ENCODE data around the gene MIPOL1. TPM values are rescaled to one million over a fixed set of nuclear protein-coding genes. Genes with fewer than 3 reads are reported as not detected.

The MIPOL1 gene
- total RNA-seq, 6 experiments from 2014 or later, result 6.5 to 7.7 (median 6.8) TPM

- peaks cover 26% of the 10 kb centered on the region for H3K4me1 Mint-ChIP-seq (ENCODE audit: low read depth)
- H3K27ac Mint-ChIP-seq, result no peak overlapping the region
- peaks cover 6% of the 10 kb centered on the region for H3K27me3 Mint-ChIP-seq (ENCODE audit: insufficient read depth)
- no peak overlapping the region for H3K4me3 Mint-ChIP-seq
- TF ChIP-seq CTCF (IDR thresholded peaks at IDR 0.05), result no peak
- H3K36me3 Mint-ChIP-seq (ENCODE audit: low read depth), result no peaks in the 10 kb centered on the region
- no peak for DNase-seq
- H3K9me3 Mint-ChIP-seq, result no peaks in the 10 kb centered on the region
These were observed 373.7 kb downstream of the MIPOL1 start for GRCh38 chr14:37571391-37571790.

GRCh38 chr14:37573356-37573755 lies 375.6 kb downstream of the MIPOL1 start:
- H3K9me3 Mint-ChIP-seq, result no peaks in the 10 kb centered on the region
- TF ChIP-seq CTCF (IDR thresholded peaks at IDR 0.05), result no peak
- peaks cover 8% of the 10 kb centered on the region for H3K27me3 Mint-ChIP-seq (ENCODE audit: insufficient read depth)
- H3K4me1 Mint-ChIP-seq (ENCODE audit: low read depth), result peaks cover 21% of the 10 kb centered on the region
- DNase-seq, result peak; percentile 18
- no peaks in the 10 kb centered on the region for H3K36me3 Mint-ChIP-seq (ENCODE audit: low read depth)
- H3K4me3 Mint-ChIP-seq, result no peak overlapping the region
- H3K27ac Mint-ChIP-seq, result no peak overlapping the region

- H3K27me3 Mint-ChIP-seq (ENCODE audit: insufficient read depth), result peaks cover 12% of the 10 kb centered on the region
- no peak for TF ChIP-seq CTCF (IDR thresholded peaks at IDR 0.05)
- H3K36me3 Mint-ChIP-seq (ENCODE audit: low read depth), result no peaks in the 10 kb centered on the region
- no peaks in the 10 kb centered on the region for H3K9me3 Mint-ChIP-seq
- no peak for DNase-seq
- peaks cover 16% of the 10 kb centered on the region; the same call in 1 of the 2 replicates for H3K4me1 Mint-ChIP-seq (ENCODE audit: low read depth)
- no peak overlapping the region for H3K4me3 Mint-ChIP-seq
- no peak overlapping the region for H3K27ac Mint-ChIP-seq
These were observed 381.5 kb downstream of the MIPOL1 start for GRCh38 chr14:37579274-37579673.

- no peak overlapping the region for H3K27ac Mint-ChIP-seq
- no peaks in the 10 kb centered on the region for H3K9me3 Mint-ChIP-seq
- H3K4me3 Mint-ChIP-seq, result no peak overlapping the region
- H3K4me1 Mint-ChIP-seq (ENCODE audit: low read depth), result peaks cover 16% of the 10 kb centered on the region; the same call in 1 of the 2 replicates
- H3K27me3 Mint-ChIP-seq (ENCODE audit: insufficient read depth), result peaks cover 18% of the 10 kb centered on the region
- no peak for TF ChIP-seq CTCF (IDR thresholded peaks at IDR 0.05)
- DNase-seq, result no peak
- H3K36me3 Mint-ChIP-seq (ENCODE audit: low read depth), result no peaks in the 10 kb centered on the region
These were observed 382.4 kb downstream of the MIPOL1 start for GRCh38 chr14:37580146-37580545.

GRCh38 chr14:37583358-37584210 lies 385.8 kb downstream of the MIPOL1 start:
- peaks cover 38% of the 10 kb centered on the region for H3K27me3 Mint-ChIP-seq (ENCODE audit: insufficient read depth)
- DNase-seq, result no peak

More at GRCh38 chr14:37583358-37584210, 385.8 kb downstream of the MIPOL1 start:
- 0 out of 2 replicates have a peak, but pooled peaks have one; percentile 10 for TF ChIP-seq CTCF (IDR thresholded peaks at IDR 0.05)
- Mint-ChIP-seq H3K4me1 (ENCODE audit: low read depth) (peaks cover 21% of the 10 kb centered on the region; the same call in 1 of the 2 replicates), H3K9me3 (no peaks in the 10 kb centered on the region), H3K27ac (no peak overlapping the region), H3K4me3 (peak overlapping the region; percentile 63; the same call in 1 of the 2 replicates), H3K36me3 (ENCODE audit: low read depth) (peaks cover 2% of the 10 kb centered on the region; the same call in 1 of the 2 replicates)

All from HFFc6 (cell line).